GM12892 (cell line): Measurements from ENCODE around the gene MYOZ3.
A peak's percentile ranks its signal among the peaks of the same experiment; 100 is the strongest.

Source experiments
- DNase-seq: peaks from one replicate; pipeline ENCODE4 v3.0.0; 2011; ENCODE audit not compliant: insufficient read length
- FAIRE-seq: peaks from 2 replicates; lab custom pipeline; 2011; peaks lifted over from hg19 to GRCh38; lab: Jason Lieb, UNC
- POLR2A ChIP-seq: IDR thresholded peaks from 2 replicates; pipeline ENCODE4 v1.6.1; 2011; ENCODE audit warnings: low read depth, low read length, control low read depth
- POLR2AphosphoS5 ChIP-seq: IDR thresholded peaks from 2 replicates; pipeline ENCODE4 v1.6.1; 2011; ENCODE audit warnings: low read depth, low read length, control low read depth
- TAF1 ChIP-seq: IDR thresholded peaks from 2 replicates; pipeline ENCODE4 v1.6.1; 2011; ENCODE audit warnings: low read depth, mild to moderate bottlenecking, control low read depth, low read length, borderline replicate concordance

Gene MYOZ3

DNA sequence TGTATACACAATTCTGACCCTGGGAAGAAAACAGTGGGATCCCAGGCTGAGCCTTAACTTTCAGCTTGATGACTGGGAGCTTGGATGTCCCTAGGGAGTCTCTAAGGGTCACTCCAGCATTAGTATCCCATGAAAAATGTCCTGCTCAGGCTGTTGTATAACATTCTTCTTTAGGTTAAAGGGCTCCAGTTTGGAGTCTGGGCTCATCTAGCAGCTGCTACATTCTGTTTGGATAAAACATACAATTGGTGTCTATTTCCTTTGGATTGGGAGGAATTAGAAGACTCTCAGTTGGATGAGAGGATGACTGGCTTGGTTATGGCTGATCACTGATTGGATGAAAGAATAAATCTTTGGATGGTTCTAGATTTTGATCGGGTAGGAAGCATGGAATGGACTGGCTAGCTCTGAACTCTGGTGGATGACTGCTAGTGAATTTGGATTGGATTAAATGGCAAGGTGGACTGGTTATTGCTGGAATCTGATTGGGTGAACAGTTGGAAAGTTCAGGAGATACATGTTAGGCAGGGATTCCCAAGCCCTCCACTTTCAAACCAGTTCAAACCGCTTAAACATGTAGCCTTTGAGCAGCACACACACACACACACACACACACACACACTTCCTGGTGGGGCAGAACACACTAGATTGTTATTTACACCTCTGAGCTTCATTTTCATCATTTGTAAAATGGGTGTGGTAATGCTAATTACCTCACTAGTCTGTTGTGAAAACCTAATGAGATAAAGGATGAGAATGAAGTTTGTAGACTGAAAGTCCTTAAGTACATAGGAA lies 7.1 kb upstream of the MYOZ3 start:
- no peak for DNase-seq
- TF ChIP-seq TAF1, result no peak
- no peak for TF ChIP-seq POLR2AphosphoS5
- TF ChIP-seq POLR2A, result no peak
- FAIRE-seq, result no peak

DNA sequence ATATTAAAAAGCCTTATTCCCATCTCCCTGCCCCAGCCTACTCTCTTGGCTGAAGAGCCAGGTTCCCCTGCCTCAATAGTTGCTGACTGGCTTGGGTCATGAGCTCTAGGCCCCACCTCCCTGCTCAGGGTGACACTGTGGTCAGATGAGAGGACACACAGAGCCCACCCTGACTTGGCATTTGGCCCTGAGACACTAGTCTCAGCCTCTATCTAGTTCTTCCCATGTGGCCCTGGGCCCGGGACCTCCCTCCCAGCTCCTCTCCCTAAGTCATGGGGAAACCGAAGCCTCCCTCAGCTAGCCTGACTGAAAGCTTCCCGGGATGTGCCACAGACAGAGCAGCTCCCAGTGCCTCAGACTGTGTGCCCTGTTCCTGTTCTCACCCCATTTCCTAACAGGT lies 5.8 kb upstream of the MYOZ3 start:
- FAIRE-seq, result no peak
- DNase-seq, result no peak
- TF ChIP-seq TAF1 (no peak), POLR2A (no peak), POLR2AphosphoS5 (no peak)

DNA sequence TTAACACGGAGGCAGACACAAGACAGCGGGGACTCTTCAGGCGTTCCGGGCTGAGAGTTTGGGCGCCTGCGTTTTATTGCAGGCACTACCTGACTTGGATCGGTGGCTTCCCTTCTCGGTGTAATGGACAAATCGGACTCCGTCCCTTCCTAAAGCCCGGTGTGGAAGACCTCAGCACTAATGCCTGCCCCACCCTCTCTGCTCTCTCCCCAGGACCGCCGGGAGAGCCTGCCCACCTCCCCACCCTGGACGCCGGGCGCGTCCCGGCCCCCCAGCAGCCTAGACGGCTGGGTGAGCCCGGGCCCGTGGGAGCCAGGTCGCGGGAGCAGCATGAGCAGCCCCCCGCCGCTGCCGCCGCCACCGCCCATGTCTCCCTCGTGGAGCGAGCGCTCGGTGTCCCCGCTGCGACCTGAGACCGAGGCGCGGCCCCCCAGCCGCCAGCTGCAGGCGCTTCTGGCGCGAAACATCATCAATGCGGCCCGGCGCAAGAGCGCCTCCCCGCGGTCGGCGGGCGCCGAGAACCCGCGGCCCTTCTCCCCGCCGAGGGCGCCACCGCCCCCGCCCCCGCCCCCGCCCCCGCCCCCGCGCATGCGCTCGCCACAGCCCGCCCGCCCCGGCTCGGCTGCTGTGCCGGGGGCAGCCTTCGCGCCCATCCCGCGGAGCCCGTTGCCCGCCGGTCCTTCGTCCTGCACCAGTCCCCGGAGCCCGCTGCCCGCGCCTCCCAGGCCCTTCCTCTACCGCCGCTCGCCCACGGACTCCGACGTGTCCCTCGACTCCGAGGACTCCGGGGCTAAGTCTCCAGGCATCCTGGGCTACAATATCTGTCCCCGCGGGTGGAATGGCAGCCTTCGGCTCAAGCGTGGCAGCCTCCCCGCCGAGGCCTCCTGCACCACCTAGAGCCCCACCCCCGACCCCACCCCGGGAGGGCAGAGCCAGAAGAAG lies 4.6 kb upstream of the MYOZ3 start:
- TF ChIP-seq POLR2A, result no peak
- no peak for TF ChIP-seq TAF1
- TF ChIP-seq POLR2AphosphoS5, result no peak
- FAIRE-seq (peak; percentile 73), DNase-seq (peak; percentile 93)

DNA sequence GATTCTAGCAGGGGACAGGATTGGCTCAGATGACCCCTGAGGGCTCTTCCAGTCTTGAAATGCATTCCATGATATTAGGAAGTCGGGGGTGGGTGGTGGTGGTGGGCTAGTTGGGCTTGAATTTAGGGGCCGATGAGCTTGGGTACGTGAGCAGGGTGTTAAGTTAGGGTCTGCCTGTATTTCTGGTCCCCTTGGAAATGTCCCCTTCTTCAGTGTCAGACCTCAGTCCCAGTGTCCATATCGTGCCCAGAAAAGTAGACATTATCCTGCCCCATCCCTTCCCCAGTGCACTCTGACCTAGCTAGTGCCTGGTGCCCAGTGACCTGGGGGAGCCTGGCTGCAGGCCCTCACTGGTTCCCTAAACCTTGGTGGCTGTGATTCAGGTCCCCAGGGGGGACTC lies 2.9 kb upstream of the MYOZ3 start:
- TF ChIP-seq POLR2A, result no peak
- TF ChIP-seq POLR2AphosphoS5, result no peak
- TF ChIP-seq TAF1, result no peak
- no peak for DNase-seq
- FAIRE-seq, result no peak

DNA sequence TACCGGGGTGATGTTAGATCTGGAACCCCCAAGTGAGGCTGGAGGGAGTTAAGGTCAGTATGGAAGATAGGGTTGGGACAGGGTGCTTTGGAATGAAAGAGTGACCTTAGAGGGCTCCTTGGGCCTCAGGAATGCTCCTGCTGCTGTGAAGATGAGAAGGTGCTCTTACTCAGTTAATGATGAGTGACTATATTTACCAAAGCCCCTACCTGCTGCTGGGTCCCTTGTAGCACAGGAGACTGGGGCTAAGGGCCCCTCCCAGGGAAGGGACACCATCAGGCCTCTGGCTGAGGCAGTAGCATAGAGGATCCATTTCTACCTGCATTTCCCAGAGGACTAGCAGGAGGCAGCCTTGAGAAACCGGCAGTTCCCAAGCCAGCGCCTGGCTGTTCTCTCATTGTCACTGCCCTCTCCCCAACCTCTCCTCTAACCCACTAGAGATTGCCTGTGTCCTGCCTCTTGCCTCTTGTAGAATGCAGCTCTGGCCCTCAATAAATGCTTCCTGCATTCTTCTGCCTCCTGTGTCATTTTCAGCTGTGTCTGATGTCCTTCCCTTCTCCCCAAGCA lies 2.3 kb upstream of the MYOZ3 start:
- FAIRE-seq, result no peak
- no peak for TF ChIP-seq POLR2A
- no peak for TF ChIP-seq POLR2AphosphoS5
- no peak for TF ChIP-seq TAF1
- no peak for DNase-seq

DNA sequence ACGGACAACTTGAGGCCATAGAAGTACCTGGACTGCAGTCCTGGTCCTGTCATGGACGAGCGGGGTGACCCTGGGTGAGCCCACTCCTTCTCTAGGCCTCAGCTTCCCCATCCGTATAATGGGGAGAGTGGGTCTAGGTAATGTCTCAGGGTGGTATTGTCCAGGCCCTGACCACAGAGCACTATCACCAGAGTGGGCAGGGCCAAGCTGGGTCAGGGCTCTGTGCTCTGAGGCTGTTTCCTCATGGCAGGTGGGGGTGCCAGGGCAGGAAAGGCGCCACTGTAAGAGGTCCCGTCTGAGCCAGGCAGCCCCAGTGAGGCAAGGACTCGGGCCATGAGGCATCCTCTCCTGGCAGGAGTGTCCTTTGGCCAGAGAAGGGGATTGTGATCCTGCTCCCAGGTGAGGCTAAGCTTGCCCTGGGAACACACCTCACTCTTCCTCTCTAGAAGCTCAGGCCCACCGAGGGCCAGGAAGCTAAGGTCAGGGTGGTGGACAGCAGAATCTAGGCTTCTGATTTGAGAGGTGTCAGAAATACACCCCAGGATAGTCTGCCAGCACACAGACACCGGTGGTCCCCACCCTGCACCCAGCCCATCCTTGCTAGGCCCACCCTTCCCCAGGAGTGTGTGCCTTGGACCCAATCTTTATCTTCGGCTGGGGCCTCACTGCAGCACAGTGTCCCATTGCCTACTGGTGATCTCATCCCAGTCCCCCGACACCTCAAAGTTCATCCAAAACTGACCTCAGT lies 1.5 kb upstream of the MYOZ3 start:
- no peak for TF ChIP-seq POLR2AphosphoS5
- no peak for TF ChIP-seq TAF1
- TF ChIP-seq POLR2A, result no peak
- DNase-seq (no peak), FAIRE-seq (no peak)

DNA sequence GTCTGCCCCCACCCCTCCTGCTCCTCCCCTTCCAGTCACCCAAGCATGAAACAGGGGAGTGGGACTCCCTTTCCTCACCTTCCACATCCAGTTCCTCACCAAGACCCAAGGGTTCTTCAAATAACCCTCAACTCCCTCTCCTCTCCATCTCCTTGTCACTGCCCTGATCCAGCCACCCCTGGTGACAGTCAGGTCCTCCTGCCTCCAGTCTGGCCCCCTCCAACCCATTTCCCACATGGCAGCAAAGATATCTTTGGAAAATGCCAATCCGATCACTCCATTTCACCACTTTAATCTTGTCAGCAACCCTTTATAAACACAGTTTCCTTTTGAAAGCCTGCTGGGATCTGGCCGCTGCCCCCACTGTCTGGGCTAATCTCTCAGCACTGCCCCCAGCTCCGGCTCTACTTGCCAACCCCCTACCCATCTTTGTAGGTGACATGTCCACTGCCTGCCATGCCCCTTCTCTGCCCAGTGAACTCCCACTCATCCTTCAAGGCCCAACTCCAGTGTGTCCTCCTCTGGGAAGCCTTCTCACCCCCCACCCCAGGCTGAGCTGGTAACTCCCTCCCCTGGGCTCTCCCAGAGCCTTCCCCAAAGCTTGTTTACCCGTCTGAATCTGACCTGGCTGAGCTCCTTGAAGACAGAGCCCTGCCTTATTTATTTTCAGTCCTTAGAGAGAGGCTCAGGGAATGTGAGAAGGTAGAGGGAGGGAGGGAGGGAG lies 781 bp upstream of the MYOZ3 start:
- DNase-seq, result no peak
- TF ChIP-seq POLR2AphosphoS5, result no peak
- TF ChIP-seq TAF1, result no peak
- no peak for TF ChIP-seq POLR2A
- FAIRE-seq, result no peak

DNA sequence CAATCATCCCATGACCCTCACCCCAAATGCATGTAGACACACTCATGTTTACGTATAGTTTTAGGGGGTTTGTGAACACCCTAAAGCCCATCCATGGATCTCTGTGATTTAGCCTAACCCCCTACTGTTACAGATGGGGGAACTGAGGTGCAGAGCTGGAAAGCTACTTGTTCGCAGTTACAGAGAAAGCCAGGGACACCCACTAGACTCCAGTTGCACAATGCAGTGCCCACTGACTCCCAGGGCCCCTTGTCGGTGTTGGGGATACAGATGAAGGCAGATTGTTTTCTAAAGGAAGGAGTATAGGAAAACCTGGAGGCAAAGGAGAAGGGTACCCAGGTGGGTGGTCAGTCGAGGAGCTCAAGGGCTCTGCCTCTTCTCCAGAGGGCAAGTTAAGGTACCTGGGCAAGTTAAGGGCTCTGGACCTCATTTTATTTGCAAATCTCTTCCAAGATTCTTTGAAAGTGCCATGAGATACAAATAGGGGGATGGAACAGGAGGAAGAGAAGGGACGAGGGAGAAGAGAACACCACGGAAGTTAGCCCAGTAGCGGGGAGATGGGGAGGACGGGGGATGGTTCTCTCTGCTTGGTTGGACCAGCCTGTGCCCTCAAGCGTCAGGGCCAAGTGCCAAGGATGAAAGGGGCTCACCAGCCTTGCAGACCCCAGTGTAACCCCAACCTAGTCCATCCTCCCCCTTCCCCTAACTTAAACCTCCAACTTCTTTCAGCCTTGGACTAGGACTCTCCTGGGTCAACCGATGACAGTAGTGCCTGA lies 958 bp downstream of the MYOZ3 start:
- FAIRE-seq, result no peak
- TF ChIP-seq POLR2A (no peak), TAF1 (no peak), POLR2AphosphoS5 (no peak)
- no peak for DNase-seq

DNA sequence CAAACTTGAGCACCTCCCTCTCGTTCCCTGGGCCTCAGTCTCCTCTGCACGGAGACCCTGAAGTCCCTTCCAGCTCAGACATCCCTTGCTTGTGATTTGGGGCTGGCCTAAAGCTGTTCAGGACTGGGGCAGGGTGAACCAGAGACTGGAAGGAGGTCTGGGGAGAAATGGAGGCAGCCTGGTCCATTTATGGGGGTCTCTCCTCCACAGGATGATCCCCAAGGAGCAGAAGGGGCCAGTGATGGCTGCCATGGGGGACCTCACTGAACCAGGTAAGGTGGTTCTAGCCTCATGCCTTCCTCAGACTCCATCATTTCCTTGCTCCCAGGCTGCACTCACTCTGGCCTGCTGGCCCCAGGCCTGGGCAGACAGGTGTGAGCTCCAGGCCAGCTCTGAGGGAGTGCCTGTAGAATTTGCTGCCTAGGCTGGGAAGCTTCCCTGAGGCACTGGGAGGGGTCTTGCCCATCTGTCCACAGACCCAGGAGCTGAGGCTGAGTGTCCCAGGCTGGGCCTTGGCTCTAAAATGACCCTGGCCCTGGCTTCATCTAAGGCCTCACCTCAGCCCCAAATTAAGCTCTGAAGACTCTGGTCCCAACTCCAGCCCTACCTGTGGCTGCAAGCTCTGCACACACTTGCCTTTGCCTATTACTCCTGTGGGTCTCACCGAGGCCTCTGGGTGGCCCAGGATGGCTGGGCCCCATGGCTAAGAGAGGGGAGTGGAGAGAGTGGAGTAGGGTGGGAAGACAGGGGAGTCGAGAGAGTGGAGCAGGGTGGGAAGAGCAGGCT lies 1.9 kb downstream of the MYOZ3 start:
- FAIRE-seq, result no peak
- no peak for TF ChIP-seq POLR2A
- no peak for TF ChIP-seq TAF1
- TF ChIP-seq POLR2AphosphoS5, result no peak
- DNase-seq, result no peak
